ENCODE results near the gene HMGN3. TPM values are rescaled to one million over a fixed set of nuclear protein-coding genes. Genes with fewer than 3 reads are reported as not detected.

The HMGN3 gene
- total RNA-seq, 1 donor from 2014 or later, result 30.8 TPM

GRCh38 chr6:79215213-79215824 is 19.2 kb downstream of the HMGN3 start:
- no peak for DNase-seq (ENCODE audit: low spot score)

GRCh38 chr6:79212859-79213258 is 21.6 kb downstream of the HMGN3 start:
- Mint-ChIP-seq H3K27me3 (ENCODE audit: low read depth) (no peaks in the 10 kb centered on the region), H3K4me3 (ENCODE audit: unreplicated experiment) (no peak overlapping the region), H3K27ac (ENCODE audit: unreplicated experiment) (no peak overlapping the region), H3K4me1 (ENCODE audit: low read depth) (peaks cover 16% of the 10 kb centered on the region), H3K9me3 (ENCODE audit: low read depth) (no peaks in the 10 kb centered on the region), H3K36me3 (ENCODE audit: low read depth) (peaks cover 1% of the 10 kb centered on the region)
- no peak for TF ChIP-seq CTCF (IDR thresholded peaks at IDR 0.05)
- no peak for DNase-seq (ENCODE audit: low spot score)

More at GRCh38 chr6:79215213-79215824, 19.2 kb downstream of the HMGN3 start:
- H3K4me3 Mint-ChIP-seq (ENCODE audit: unreplicated experiment), result no peak overlapping the region
- TF ChIP-seq CTCF (IDR thresholded peaks at IDR 0.05), result no peak
- H3K27ac Mint-ChIP-seq (ENCODE audit: unreplicated experiment), result no peak overlapping the region
- H3K9me3 Mint-ChIP-seq (ENCODE audit: low read depth), result peaks cover 6% of the 10 kb centered on the region
- H3K4me1 Mint-ChIP-seq (ENCODE audit: low read depth), result peaks cover 7% of the 10 kb centered on the region
- H3K27me3 Mint-ChIP-seq (ENCODE audit: low read depth), result no peaks in the 10 kb centered on the region
- H3K36me3 Mint-ChIP-seq (ENCODE audit: low read depth), result peaks cover 1% of the 10 kb centered on the region

GRCh38 chr6:79208816-79209215 is 25.7 kb downstream of the HMGN3 start:
- no peak for DNase-seq (ENCODE audit: low spot score)
- H3K4me3 Mint-ChIP-seq (ENCODE audit: unreplicated experiment), result no peak overlapping the region
- TF ChIP-seq CTCF (IDR thresholded peaks at IDR 0.05), result no peak
- H3K27me3 Mint-ChIP-seq (ENCODE audit: low read depth), result no peaks in the 10 kb centered on the region
- H3K4me1 Mint-ChIP-seq (ENCODE audit: low read depth), result peaks cover 8% of the 10 kb centered on the region
- H3K36me3 Mint-ChIP-seq (ENCODE audit: low read depth), result peaks cover 17% of the 10 kb centered on the region
- H3K27ac Mint-ChIP-seq (ENCODE audit: unreplicated experiment), result no peak overlapping the region
- H3K9me3 Mint-ChIP-seq (ENCODE audit: low read depth), result no peaks in the 10 kb centered on the region

- peaks cover 21% of the 10 kb centered on the region for H3K36me3 Mint-ChIP-seq (ENCODE audit: low read depth)
- no peak overlapping the region for H3K27ac Mint-ChIP-seq (ENCODE audit: unreplicated experiment)
- H3K4me3 Mint-ChIP-seq (ENCODE audit: unreplicated experiment), result no peak overlapping the region
- H3K4me1 Mint-ChIP-seq (ENCODE audit: low read depth), result no peaks in the 10 kb centered on the region
- H3K9me3 Mint-ChIP-seq (ENCODE audit: low read depth), result no peaks in the 10 kb centered on the region
- DNase-seq (ENCODE audit: low spot score), result no peak
- no peak for TF ChIP-seq CTCF (IDR thresholded peaks at IDR 0.05)
- no peaks in the 10 kb centered on the region for H3K27me3 Mint-ChIP-seq (ENCODE audit: low read depth)
Measured at GRCh38 chr6:79203753-79204253, 30.7 kb downstream of the HMGN3 start.

GRCh38 chr6:79202556-79202955 is 31.9 kb downstream of the HMGN3 start:
- no peak overlapping the region for H3K4me3 Mint-ChIP-seq (ENCODE audit: unreplicated experiment)
- H3K36me3 Mint-ChIP-seq (ENCODE audit: low read depth), result peaks cover 21% of the 10 kb centered on the region
- no peaks in the 10 kb centered on the region for H3K4me1 Mint-ChIP-seq (ENCODE audit: low read depth)
- no peak for TF ChIP-seq CTCF (IDR thresholded peaks at IDR 0.05)
- DNase-seq (ENCODE audit: low spot score), result no peak
- no peak overlapping the region for H3K27ac Mint-ChIP-seq (ENCODE audit: unreplicated experiment)
- H3K27me3 Mint-ChIP-seq (ENCODE audit: low read depth), result no peaks in the 10 kb centered on the region
- H3K9me3 Mint-ChIP-seq (ENCODE audit: low read depth), result no peaks in the 10 kb centered on the region

Measured in chondrocyte (in vitro differentiated cells).